NT2/D1 (cell line): ENCODE measurements around the gene EXTL1.

Experiments
- DNase-seq: peaks from one replicate; pipeline ENCODE4 v3.0.0-alpha.2; 2011; ENCODE audit warnings: low read depth, low spot score
- H3K27me3 ChIP-seq: 2 replicates; pipeline ENCODE4 v1.6.0; 2011; ENCODE audit warnings: mild to moderate bottlenecking; ENCODE audit not compliant: insufficient read length, insufficient read depth
- H3K36me3 ChIP-seq: 2 replicates; pipeline ENCODE4 v1.6.1; 2011; ENCODE audit warnings: mild to moderate bottlenecking, low read length, mixed read lengths; ENCODE audit not compliant: insufficient read depth, insufficient read length
- H3K4me1 ChIP-seq: 2 replicates; pipeline ENCODE4 v1.5.1; 2011; ENCODE audit not compliant: insufficient read depth, insufficient read length
- H3K4me3 ChIP-seq: 2 replicates; pipeline ENCODE4 v1.5.1; 2011; ENCODE audit warnings: low read depth; ENCODE audit not compliant: insufficient read length
- H3K9ac ChIP-seq: 2 replicates; pipeline ENCODE4 v1.6.0; 2011; ENCODE audit warnings: low read depth; ENCODE audit not compliant: insufficient read length
- H3K9me3 ChIP-seq: 2 replicates; pipeline ENCODE4 v1.5.1; 2011; ENCODE audit warnings: mild to moderate bottlenecking, low read length; ENCODE audit not compliant: insufficient read depth
- SUZ12 ChIP-seq: IDR thresholded peaks from 2 replicates; pipeline ENCODE4 v1.6.1; 2011; ENCODE audit not compliant: insufficient read length, insufficient read depth; ENCODE audit errors: extremely low read depth
- YY1 ChIP-seq: IDR thresholded peaks from 2 replicates; pipeline ENCODE4 v1.6.1; 2011; ENCODE audit not compliant: insufficient read length, insufficient read depth
- ZNF274 ChIP-seq: IDR thresholded peaks from 2 replicates; pipeline ENCODE4 v1.6.1; 2011; ENCODE audit warnings: mild to moderate bottlenecking, low read depth, low read length

Gene EXTL1

GRCh38 chr1:26029054-26029863 lies 7.7 kb downstream of the EXTL1 start:
- TF ChIP-seq SUZ12 (no peak), ZNF274 (no peak), YY1 (no peak)
- Histone ChIP-seq H3K36me3 (no peaks in the 10 kb centered on the region), H3K4me1 (peaks cover 19% of the 10 kb centered on the region), H3K9me3 (no peaks in the 10 kb centered on the region), H3K27me3 (peaks cover 16% of the 10 kb centered on the region), H3K4me3 (no peak overlapping the region), H3K9ac (no peak overlapping the region)
- no peak for DNase-seq

DNA sequence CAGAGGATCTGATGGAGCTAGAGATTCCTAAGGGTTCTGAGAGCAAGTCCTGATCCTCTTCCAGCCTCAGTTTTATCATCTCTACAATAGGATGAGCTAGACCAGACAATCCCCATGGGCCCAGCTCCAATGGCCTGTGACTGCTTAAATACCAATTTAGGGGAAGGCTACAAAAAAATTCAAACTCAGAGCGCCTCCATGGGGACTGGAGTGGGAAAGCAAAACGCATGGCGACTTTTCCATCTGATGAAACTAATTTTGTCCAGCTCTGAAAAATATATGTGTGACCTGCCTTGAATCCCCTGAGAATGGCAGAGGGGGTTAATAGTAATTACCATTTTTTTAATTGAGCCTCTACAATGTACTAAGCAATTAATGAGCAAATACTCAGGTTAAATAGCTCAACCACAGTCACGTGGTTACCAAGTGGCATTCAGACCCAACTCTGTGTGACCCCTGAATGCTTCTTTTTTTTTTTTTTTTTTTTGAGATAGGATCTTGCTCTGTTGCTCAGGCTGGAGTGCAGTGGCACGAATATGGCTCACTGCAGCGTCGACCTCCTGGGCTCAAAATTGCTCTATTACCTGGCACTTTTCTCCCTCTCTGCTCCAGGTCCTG lies 8.4 kb downstream of the EXTL1 start:
- H3K9me3 ChIP-seq: no peaks in the 10 kb centered on the region
- H3K4me1 ChIP-seq: peaks cover 24% of the 10 kb centered on the region
- peaks cover 23% of the 10 kb centered on the region for H3K27me3 ChIP-seq
- no peak for DNase-seq
- TF ChIP-seq SUZ12 (no peak), ZNF274 (no peak), YY1 (no peak)
- H3K9ac ChIP-seq: no peak overlapping the region
- no peaks in the 10 kb centered on the region for H3K36me3 ChIP-seq
- no peak overlapping the region for H3K4me3 ChIP-seq

DNA sequence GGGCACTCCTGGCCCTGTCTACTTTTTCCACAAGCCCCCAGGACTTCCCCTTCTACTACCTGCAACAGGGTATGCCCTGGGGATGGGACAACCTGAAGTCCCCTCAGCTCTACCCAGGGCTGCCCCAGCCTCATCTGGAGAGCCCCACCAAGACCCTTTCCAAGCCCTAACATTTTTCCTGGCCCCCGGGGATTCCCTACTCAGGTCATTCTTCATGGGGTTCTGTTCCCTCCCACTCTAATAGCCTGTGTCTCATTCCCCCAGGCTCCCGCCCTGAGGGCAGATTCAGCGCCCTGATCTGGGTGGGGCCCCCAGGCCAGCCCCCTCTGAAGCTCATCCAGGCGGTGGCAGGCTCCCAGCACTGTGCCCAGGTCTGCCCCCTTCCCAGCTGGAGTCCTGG lies 9.6 kb downstream of the EXTL1 start:
- peaks cover 26% of the 10 kb centered on the region for H3K27me3 ChIP-seq
- no peaks in the 10 kb centered on the region for H3K9me3 ChIP-seq
- H3K4me1 ChIP-seq: peaks cover 27% of the 10 kb centered on the region
- no peak overlapping the region for H3K9ac ChIP-seq
- H3K4me3 ChIP-seq: no peak overlapping the region
- DNase-seq: no peak
- TF ChIP-seq SUZ12 (no peak), ZNF274 (no peak), YY1 (no peak)
- no peaks in the 10 kb centered on the region for H3K36me3 ChIP-seq

GRCh38 chr1:26031611-26032220 lies 10.1 kb downstream of the EXTL1 start:
- Histone ChIP-seq H3K4me1 (peaks cover 32% of the 10 kb centered on the region), H3K9ac (no peak overlapping the region), H3K27me3 (peaks cover 31% of the 10 kb centered on the region), H3K4me3 (no peak overlapping the region), H3K36me3 (no peaks in the 10 kb centered on the region), H3K9me3 (no peaks in the 10 kb centered on the region)
- DNase-seq: no peak
- no peak for TF ChIP-seq ZNF274
- no peak for TF ChIP-seq YY1
- no peak for TF ChIP-seq SUZ12

GRCh38 chr1:26032656-26033357 lies 11.2 kb downstream of the EXTL1 start:
- no peak for TF ChIP-seq ZNF274
- TF ChIP-seq SUZ12: no peak
- no peak for TF ChIP-seq YY1
- Histone ChIP-seq H3K9me3 (no peaks in the 10 kb centered on the region), H3K27me3 (peaks cover 34% of the 10 kb centered on the region), H3K36me3 (no peaks in the 10 kb centered on the region), H3K9ac (no peak overlapping the region), H3K4me1 (peaks cover 35% of the 10 kb centered on the region), H3K4me3 (no peak overlapping the region)
- DNase-seq: no peak

- Histone ChIP-seq H3K27me3 (peaks cover 34% of the 10 kb centered on the region), H3K9me3 (no peaks in the 10 kb centered on the region), H3K4me1 (peaks cover 21% of the 10 kb centered on the region), H3K9ac (peak overlapping the region; percentile 92), H3K4me3 (peak overlapping the region; percentile 89), H3K36me3 (no peaks in the 10 kb centered on the region)
- DNase-seq: no peak
- TF ChIP-seq SUZ12 (no peak), ZNF274 (no peak), YY1 (no peak)
Observed at GRCh38 chr1:26034504-26035202, 13.1 kb downstream of the EXTL1 start.
